IMR-90 (cell line): ENCODE measurements around the gene UGT1A4. TPM values are rescaled to one million over a fixed set of nuclear protein-coding genes. Genes with fewer than 3 reads are reported as not detected.

ENCODE experiments used
- ATAC-seq: fragments of 200-7000 bp; cut with Tn5 transposase; 2 replicates; pipeline ENCODE4 v1.9.1; 2020; ENCODE audit warnings: low read depth, mild to moderate bottlenecking, moderate library complexity
- BruUV-seq: library from RNA; stranded (reverse); fragments of 400-500 nt; replicated peaks from 2 replicates; lab custom pipeline; 2021; lab: Mats Ljungman, UMichigan
- CTCF ChIA-PET: fragments of 300-600 bp; formaldehyde crosslinking; extraction: SDS; loops from one replicate; lab custom pipeline; 2021; ENCODE audit warnings: antibody characterized with exemption; lab: Yijun Ruan, JAX
- POLR2A ChIA-PET: fragments of 300-600 bp; sonication (Branson Sonifier 250); formaldehyde crosslinking; loops from one replicate; lab custom pipeline; 2022; ENCODE audit warnings: antibody characterized with exemption; ENCODE audit not compliant: unreplicated experiment; lab: Charles Lee
- DNase-seq: peaks from one replicate; pipeline ENCODE4 v3.0.0; 2013
- H2AFZ ChIP-seq: replicated peaks from 2 replicates; pipeline ENCODE3; 2013; ENCODE audit warnings: low read length, mild to moderate bottlenecking; ENCODE audit not compliant: poor library complexity
- H2AK5ac ChIP-seq: 2 replicates; pipeline ENCODE4 v1.6.1; 2013; ENCODE audit warnings: low read depth, low read length, inconsistent platforms
- H2AK9ac ChIP-seq: replicated peaks from 2 replicates; pipeline ENCODE3; 2013; ENCODE audit warnings: mild to moderate bottlenecking, low read depth, low read length, moderate library complexity; ENCODE audit not compliant: poor library complexity
- H2BK120ac ChIP-seq: 2 replicates; pipeline ENCODE4 v1.6.1; 2013; ENCODE audit warnings: low read depth, low read length, inconsistent platforms
- H2BK15ac ChIP-seq: 3 replicates; pipeline ENCODE4 v1.6.1; 2013; ENCODE audit warnings: low read depth, low read length, inconsistent platforms
- H2BK20ac ChIP-seq: 2 replicates; pipeline ENCODE4 v1.6.1; 2013; ENCODE audit warnings: low read depth, mild to moderate bottlenecking, inconsistent platforms, low read length, moderate library complexity
- H2BK5ac ChIP-seq: 2 replicates; pipeline ENCODE4 v1.6.1; 2013; ENCODE audit warnings: mild to moderate bottlenecking, low read depth, low read length, inconsistent platforms; ENCODE audit not compliant: poor library complexity, severe bottlenecking
- H3K14ac ChIP-seq: replicated peaks from 2 replicates; pipeline ENCODE4 v1.6.1; 2013; ENCODE audit warnings: low read depth, low read length, inconsistent platforms
- H3K18ac ChIP-seq: 2 replicates; pipeline ENCODE4 v1.6.1; 2013; ENCODE audit warnings: low read depth, low read length, control low read depth
- H3K23ac ChIP-seq: 2 replicates; pipeline ENCODE4 v1.6.1; 2013; ENCODE audit warnings: low read depth, low read length, inconsistent platforms
- H3K27ac ChIP-seq: 2 replicates; pipeline ENCODE4 v1.5.1; 2013; ENCODE audit warnings: mild to moderate bottlenecking, control low read depth, low read length; ENCODE audit not compliant: insufficient read depth
- H3K27me3 ChIP-seq: 2 replicates; pipeline ENCODE4 v1.6.1; 2013; ENCODE audit warnings: low read length; ENCODE audit not compliant: control insufficient read depth, insufficient read depth
- H3K36me3 ChIP-seq: 2 replicates; pipeline ENCODE4 v1.6.1; 2013; ENCODE audit warnings: low read length, mixed read lengths; ENCODE audit not compliant: control insufficient read depth, insufficient read depth
- H3K4ac ChIP-seq: 2 replicates; pipeline ENCODE4 v1.6.1; 2013; ENCODE audit warnings: low read depth, low read length, inconsistent platforms
- H3K4me1 ChIP-seq: 2 replicates; pipeline ENCODE4 v1.6.1; 2013; ENCODE audit warnings: low read length, mixed read lengths; ENCODE audit not compliant: control insufficient read depth, insufficient read depth
- H3K4me2 ChIP-seq: 2 replicates; pipeline ENCODE4 v1.6.1; 2013; ENCODE audit warnings: low read depth, mild to moderate bottlenecking, control low read depth, low read length, moderate library complexity
- H3K4me3 ChIP-seq: 2 replicates; pipeline ENCODE4 v1.5.1; 2013; ENCODE audit warnings: low read depth, mild to moderate bottlenecking, control low read depth, low read length, moderate library complexity; ENCODE audit not compliant: insufficient read depth
- H3K56ac ChIP-seq: 2 replicates; pipeline ENCODE4 v1.6.1; 2013; ENCODE audit warnings: low read length, inconsistent platforms; ENCODE audit not compliant: insufficient read depth; ENCODE audit errors: extremely low read depth
- H3K79me1 ChIP-seq, 2 experiments: 2 replicates each; pipeline ENCODE4 v1.6.1; 2013; ENCODE audit warnings: low read length in 2 of 2, inconsistent platforms in 1 of 2, low read depth in 1 of 2
- H3K9ac ChIP-seq: 2 replicates; pipeline ENCODE4 v1.6.1; 2013; ENCODE audit warnings: low read depth, low read length, control low read depth
- H3K9me1 ChIP-seq: 2 replicates; pipeline ENCODE4 v1.6.1; 2013; ENCODE audit warnings: low read length, inconsistent platforms; ENCODE audit not compliant: insufficient read depth
- H3K9me3 ChIP-seq: 2 replicates; pipeline ENCODE4 v1.6.1; 2013; ENCODE audit warnings: low read length; ENCODE audit not compliant: control insufficient read depth, insufficient read depth
- H4K20me1 ChIP-seq: 2 replicates; pipeline ENCODE4 v1.6.1; 2013; ENCODE audit warnings: low read length, inconsistent platforms; ENCODE audit not compliant: insufficient read depth
- H4K5ac ChIP-seq: 2 replicates; pipeline ENCODE4 v1.6.1; 2013; ENCODE audit warnings: mild to moderate bottlenecking, low read depth, low read length, control low read depth
- H4K8ac ChIP-seq, 2 experiments: 2 replicates each; pipeline ENCODE4 v1.6.1; 2013; ENCODE audit warnings: low read depth in 2 of 2, low read length in 2 of 2, control low read depth in 1 of 2, inconsistent platforms in 1 of 2
- H4K91ac ChIP-seq: 2 replicates; pipeline ENCODE4 v1.6.1; 2013; ENCODE audit warnings: low read depth, low read length, inconsistent platforms; ENCODE audit not compliant: insufficient read depth
- CTCF ChIP-seq: conservative IDR thresholded peaks from 2 replicates; pipeline ENCODE4 v1.5.1; 2012; ENCODE audit warnings: mild to moderate bottlenecking, low read depth, low read length, improper control_type of control experiment
- ELK1 ChIP-seq: fragments of 150-350 bp; IDR thresholded peaks from 2 replicates; pipeline ENCODE4 v1.6.1; 2016; ENCODE audit warnings: low read depth, mild to moderate bottlenecking, low read length, moderate library complexity, borderline replicate concordance
- FOS ChIP-seq: fragments of 150-350 bp; IDR thresholded peaks from 2 replicates; pipeline ENCODE4 v1.6.1; 2016; ENCODE audit warnings: low read depth, low read length
- NFE2L2 ChIP-seq: fragments of 150-350 bp; IDR thresholded peaks from 2 replicates; pipeline ENCODE4 v1.6.1; 2016; ENCODE audit warnings: low read depth, mild to moderate bottlenecking, low read length
- POLR2A ChIP-seq: IDR thresholded peaks from 2 replicates; pipeline ENCODE4 v1.6.1; 2012; ENCODE audit warnings: mild to moderate bottlenecking, low read depth, low read length
- WGBS, 2 experiments: methylation state at CpG; one replicate each; pipeline versions ENCODE4 v1.1.5 to v1.1.7; 2013; ENCODE audit warnings: missing lambda C conversion rate in 2 of 2; ENCODE audit not compliant: insufficient read length in 1 of 2; ENCODE audit errors: extremely low coverage in 2 of 2; 5-methylcytosine and 5-hydroxymethylcytosine counted together
- dilution Hi-C: fragments of 300-500 bp; cut with HindIII; formaldehyde crosslinking; loops from one replicate; pipeline ENCODE4 v1.14.3; 2018; ENCODE audit warnings: low sequenced_read_pairs; ENCODE audit not compliant: unreplicated experiment
- in situ Hi-C: fragments of 300-500 bp; cut with MboI; formaldehyde crosslinking; loops from 3 replicates; pipeline ENCODE4 v1.14.3; 2019; ENCODE audit warnings: low sequenced_read_pairs, inconsistent platforms, mixed read lengths
- intact Hi-C: fragments of 100-400 bp; cut with micrococcal nuclease; formaldehyde crosslinking; loops from 2 replicates; pipeline ENCODE4 v1.10.0; 2022
- polyA plus RNA-seq, 3 experiments: library from polyadenylated mRNA; depleted of rRNA; stranded (reverse); fragments of >200 nt; gene quantifications; 2 replicates each; pipeline ENCODE4 v1.2.3, GENCODE V29; 2012; ENCODE audit warnings: low replicate concordance in 1 of 3
- total RNA-seq: library from RNA; depleted of rRNA; stranded (reverse); fragments of >200 nt; gene quantifications from 2 replicates; pipeline ENCODE4 v1.2.3, GENCODE V29; 2012

Gene UGT1A4
- total and polyA plus RNA-seq, 2 of the 4 experiments (the other 2 are of a cell fraction): not detected

- Histone ChIP-seq H3K27ac (peak overlapping the region; percentile 99; the same call in 1 of the 2 replicates), H4K20me1 (no peaks in the 10 kb centered on the region), H3K9me3 (no peaks in the 10 kb centered on the region), H3K18ac (peak overlapping the region; percentile 100), H2BK120ac (no peak overlapping the region), H3K14ac (no peak overlapping the region), H2AFZ (no peak overlapping the region), H3K4me3 (no peak overlapping the region), H2BK5ac (peak overlapping the region; percentile 55), H3K9me1 (no peaks in the 10 kb centered on the region), H2AK5ac (no peak overlapping the region), H4K91ac (peak overlapping the region; percentile 21; the same call in 1 of the 2 replicates), H3K79me1 (no peaks in the 10 kb centered on the region), H3K36me3 (no peaks in the 10 kb centered on the region), H3K4me2 (no peak overlapping the region), H2BK15ac (no peak overlapping the region), H3K23ac (no peak overlapping the region), H2BK20ac (no peak overlapping the region), H3K9ac (peak overlapping the region; percentile 48; the same call in 1 of the 2 replicates), H3K27me3 (no peaks in the 10 kb centered on the region), H3K4ac (no peak overlapping the region), H3K56ac (no peak overlapping the region), H4K5ac (peak overlapping the region; percentile 100), H3K4me1 (peaks cover 4% of the 10 kb centered on the region), H4K8ac (no peak overlapping the region; a peak in 1 of 4 replicates), H2AK9ac (no peak overlapping the region)
- POLR2A ChIA-PET: no interaction called here
- DNase-seq (no peak), ATAC-seq (no peak)
- intact Hi-C loops (no loop called here), dilution Hi-C loops (no loop called here), in situ Hi-C loops (no loop called here)
- CTCF ChIA-PET: no interaction called here
- no peak for TF ChIP-seq NFE2L2
- no peak for TF ChIP-seq POLR2A
- TF ChIP-seq FOS: no peak
- TF ChIP-seq ELK1: no peak
- TF ChIP-seq CTCF: no peak
- no CpG with 5 or more reads among the region's 8 CpGs for WGBS, 2 experiments
- no TSS peak for BruUV-seq
Measured at GRCh38 chr2:233699424-233700027, 19.0 kb upstream of the UGT1A4 start.
